Common myeloid progenitor, CD34-positive (primary cell): ENCODE measurements around the gene RAPGEF2. TPM values are rescaled to one million over a fixed set of nuclear protein-coding genes. Genes with fewer than 3 reads are reported as not detected.
"Not testable (repeated sequence)": the region's sequence is repeated elsewhere in the genome, so short reads cannot be mapped to it uniquely, and the experiment has no call there.

Experiments
- CTCF ChIA-PET: fragments of 350-600 bp; sonication (Branson Sonifier 250); formaldehyde crosslinking; loops from one replicate; lab custom pipeline; 2021; ENCODE audit warnings: antibody characterized with exemption; lab: Charles Lee
- POLR2A ChIA-PET: fragments of 350-600 bp; sonication (Branson Sonifier 250); formaldehyde crosslinking; loops from one replicate; lab custom pipeline; 2021; ENCODE audit warnings: antibody characterized with exemption; lab: Charles Lee
- DNase-seq, 3 donors: peaks; one replicate each; pipeline versions ENCODE4 v3.0.0 to v3.0.0-alpha.2; 2013
- H3K27ac ChIP-seq, 2 experiments: 1 replicate in 1 of 2; 2 replicates in 1 of 2; pipeline ENCODE4 v1.7.0; 2013; ENCODE audit warnings: inconsistent platforms in 2 of 2, low read length in 2 of 2, mild to moderate bottlenecking in 2 of 2, low read depth in 1 of 2, moderate library complexity in 1 of 2; ENCODE audit not compliant: severe bottlenecking in 2 of 2, insufficient read depth in 1 of 2, poor library complexity in 1 of 2
- H3K27me3 ChIP-seq, 5 experiments: replicated peaks in 2 of 5; 1 replicate in 3 of 5; 2 replicates in 2 of 5; pipeline versions ENCODE4 v1.6.1 to v1.7.0; 2013; ENCODE audit warnings: low read length in 4 of 5, mild to moderate bottlenecking in 2 of 5, moderate library complexity in 2 of 5, inconsistent platforms in 1 of 5; ENCODE audit not compliant: insufficient read depth in 5 of 5, control insufficient read depth in 4 of 5
- H3K36me3 ChIP-seq, 4 experiments: 1 replicate in 2 of 4; 2 replicates in 2 of 4; pipeline versions ENCODE4 v1.6.1 to v1.7.0; 2013; ENCODE audit warnings: low read length in 3 of 4, control low read depth in 1 of 4, mild to moderate bottlenecking in 1 of 4; ENCODE audit not compliant: control insufficient read depth in 4 of 4, insufficient read depth in 4 of 4
- H3K4me1 ChIP-seq, 4 experiments: 1 replicate in 3 of 4; 2 replicates in 1 of 4; pipeline versions ENCODE4 v1.6.1 to v1.7.1; 2013; ENCODE audit warnings: low read length in 3 of 4, mild to moderate bottlenecking in 3 of 4, control low read depth in 1 of 4, inconsistent platforms in 1 of 4, moderate library complexity in 1 of 4; ENCODE audit not compliant: control insufficient read depth in 4 of 4, insufficient read depth in 4 of 4; ENCODE audit errors: control extremely low read depth in 1 of 4
- H3K4me3 ChIP-seq, 7 experiments: 1 replicate in 4 of 7; 2 replicates in 3 of 7; pipeline versions ENCODE4 v1.5.1 to v1.7.0; 2013; ENCODE audit warnings: mild to moderate bottlenecking in 7 of 7, low read length in 6 of 7, moderate library complexity in 6 of 7, inconsistent platforms in 2 of 7, low read depth in 2 of 7, control low read depth in 1 of 7; ENCODE audit not compliant: insufficient read depth in 4 of 7, control insufficient read depth in 1 of 7; ENCODE audit errors: extremely low read depth in 1 of 7
- H3K9me3 ChIP-seq, 5 experiments: 1 replicate in 4 of 5; 2 replicates in 1 of 5; pipeline versions ENCODE4 v1.6.1 to v1.7.1; 2013; ENCODE audit warnings: low read length in 4 of 5, mild to moderate bottlenecking in 2 of 5, inconsistent platforms in 1 of 5, low read depth in 1 of 5, moderate library complexity in 1 of 5; ENCODE audit not compliant: control insufficient read depth in 4 of 5, insufficient read depth in 2 of 5; ENCODE audit errors: control extremely low read depth in 1 of 5
- WGBS: methylation state at CpG from one replicate; pipeline ENCODE4 v1.1.5; 2013; ENCODE audit not compliant: insufficient coverage; 5-methylcytosine and 5-hydroxymethylcytosine counted together
- polyA plus RNA-seq: library from polyadenylated mRNA; unstranded; fragments of 120-200 nt; gene quantifications from one replicate; pipeline ENCODE4 v1.2.1, GENCODE V29; 2013

Gene RAPGEF2, protein sequence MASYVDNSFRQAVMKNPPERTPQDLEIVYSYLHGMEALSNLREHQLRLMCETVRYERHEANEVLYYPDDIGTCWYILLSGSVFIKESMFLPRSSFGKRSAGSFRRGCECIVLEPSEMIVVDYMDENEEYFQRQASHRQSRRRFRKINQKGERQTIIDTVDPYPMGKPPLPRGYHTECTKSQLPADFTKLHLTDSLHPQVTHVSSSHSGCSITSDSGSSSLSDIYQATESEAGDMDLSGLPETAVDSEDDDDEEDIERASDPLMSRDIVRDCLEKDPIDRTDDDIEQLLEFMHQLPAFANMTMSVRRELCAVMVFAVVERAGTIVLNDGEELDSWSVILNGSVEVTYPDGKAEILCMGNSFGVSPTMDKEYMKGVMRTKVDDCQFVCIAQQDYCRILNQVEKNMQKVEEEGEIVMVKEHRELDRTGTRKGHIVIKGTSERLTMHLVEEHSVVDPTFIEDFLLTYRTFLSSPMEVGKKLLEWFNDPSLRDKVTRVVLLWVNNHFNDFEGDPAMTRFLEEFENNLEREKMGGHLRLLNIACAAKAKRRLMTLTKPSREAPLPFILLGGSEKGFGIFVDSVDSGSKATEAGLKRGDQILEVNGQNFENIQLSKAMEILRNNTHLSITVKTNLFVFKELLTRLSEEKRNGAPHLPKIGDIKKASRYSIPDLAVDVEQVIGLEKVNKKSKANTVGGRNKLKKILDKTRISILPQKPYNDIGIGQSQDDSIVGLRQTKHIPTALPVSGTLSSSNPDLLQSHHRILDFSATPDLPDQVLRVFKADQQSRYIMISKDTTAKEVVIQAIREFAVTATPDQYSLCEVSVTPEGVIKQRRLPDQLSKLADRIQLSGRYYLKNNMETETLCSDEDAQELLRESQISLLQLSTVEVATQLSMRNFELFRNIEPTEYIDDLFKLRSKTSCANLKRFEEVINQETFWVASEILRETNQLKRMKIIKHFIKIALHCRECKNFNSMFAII (N-terminal part only)
- 93.0 TPM for polyA plus RNA-seq

DNA sequence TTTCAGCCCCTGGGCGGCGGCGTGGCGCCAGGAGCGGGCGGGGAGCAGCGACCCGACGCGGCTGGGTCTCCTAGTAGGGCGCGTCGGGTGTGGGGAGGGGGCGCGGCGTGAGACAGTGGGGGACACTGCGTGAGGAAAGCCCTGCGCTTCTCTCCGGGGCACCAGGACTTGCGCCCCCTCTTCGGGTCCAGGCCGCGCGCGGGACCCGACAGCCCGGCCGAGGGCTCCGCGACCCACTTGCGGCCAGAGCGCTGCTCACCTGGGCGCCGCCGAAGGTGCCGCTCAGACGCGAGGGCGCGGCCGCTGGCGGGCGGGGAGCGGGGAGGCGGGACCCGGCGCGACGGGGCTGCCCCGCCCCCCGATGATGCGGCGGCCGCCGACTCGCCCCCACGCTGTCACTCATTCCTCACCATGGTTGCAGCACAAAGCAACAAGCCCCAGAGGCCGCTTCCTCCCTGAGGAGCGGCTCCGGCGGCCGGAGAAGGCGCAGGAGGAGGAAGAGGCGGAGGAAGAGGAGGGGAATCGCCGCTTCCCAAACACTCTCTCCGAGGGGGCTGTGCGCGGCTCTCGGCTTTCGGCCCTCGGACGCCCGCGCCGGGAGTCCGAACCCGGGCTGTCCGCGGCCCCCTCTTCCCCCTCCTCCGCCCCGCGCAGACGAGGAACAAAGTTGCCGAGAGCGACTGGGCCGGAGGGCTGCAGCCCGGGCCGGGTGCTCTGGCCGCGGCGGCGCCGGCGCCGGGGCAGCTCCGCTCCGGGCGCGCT, at the start of gene RAPGEF2:
Gene RAPGEF2, plus strand, starts transcription at position 458 of the 762 bp plus-strand sequence. CDS start 1,084 bp downstream, outside the sequence.
- WGBS = 0% methylated on average over 59 of the region's 100 CpGs
- peak within 1 kb of the TSS; percentile 81 to 98 (median 89) for H3K4me3 ChIP-seq
- POLR2A ChIA-PET = interaction anchor here (0.5 to 0.6 kb wide), 2 partner anchors 48 to 224 kb away, joined by 3 to 4 read pairs; no protein-coding TSS in a partner anchor

DNA sequence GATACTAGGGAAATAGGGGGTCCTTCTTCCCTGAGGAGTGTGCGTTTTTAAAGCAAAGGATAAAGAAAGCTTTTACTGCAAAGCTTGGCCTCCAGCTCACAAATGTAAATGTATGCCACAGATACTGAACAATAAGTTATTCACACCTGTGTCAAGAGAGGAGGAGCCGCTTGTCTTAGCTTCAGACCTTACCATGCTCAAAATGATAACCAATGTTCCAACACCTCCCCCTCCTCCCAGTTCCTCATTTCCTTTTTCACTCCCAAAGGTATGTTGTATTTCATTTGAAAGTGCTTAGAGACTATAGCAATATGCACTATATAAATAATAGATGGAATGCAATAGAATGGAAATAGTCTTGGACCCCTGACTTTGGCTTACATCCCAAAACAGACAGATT, 47.0 kb upstream of the RAPGEF2 start:
- peaks cover 0 to 14% (median 4%) of the 10 kb centered on the region in 4 experiments for H3K4me1 ChIP-seq
- no peaks in the 10 kb centered on the region for H3K27me3 ChIP-seq
- no peaks in the 10 kb centered on the region for H3K9me3 ChIP-seq
- DNase-seq = no peak
- no CpG with 5 or more reads among the region's 2 CpGs for WGBS
- no peak overlapping the region for H3K4me3 ChIP-seq
- ChIA-PET CTCF (interaction anchor here (1.3 kb wide), 1 partner anchor 8 kb away, joined by 3 read pairs; no protein-coding TSS in a partner anchor), POLR2A (no interaction called here)
- H3K36me3 ChIP-seq = no peaks in the 10 kb centered on the region
- no peak overlapping the region for H3K27ac ChIP-seq

More for the DNA sequence above, at the start of gene RAPGEF2:
- Histone ChIP-seq H3K4me1 (peaks cover 17 to 40% (median 28%) of the 10 kb centered on the region in 4 experiments), H3K9me3 (no peaks in the 10 kb centered on the region), H3K27ac (peak within 1 kb of the TSS; percentile 81 to 94), H3K36me3 (peaks cover 0 to 3% (median 0%) of the 10 kb centered on the region in 4 experiments), H3K27me3 (peaks cover 0 to 1% (median 0%) of the 10 kb centered on the region in 5 experiments)
- DNase-seq = peak; percentile 88 to 94 (median 91)
- CTCF ChIA-PET = interaction anchor here (1.3 kb wide), 1 partner anchor 16 kb away, joined by 3 read pairs; no protein-coding TSS in a partner anchor

DNA sequence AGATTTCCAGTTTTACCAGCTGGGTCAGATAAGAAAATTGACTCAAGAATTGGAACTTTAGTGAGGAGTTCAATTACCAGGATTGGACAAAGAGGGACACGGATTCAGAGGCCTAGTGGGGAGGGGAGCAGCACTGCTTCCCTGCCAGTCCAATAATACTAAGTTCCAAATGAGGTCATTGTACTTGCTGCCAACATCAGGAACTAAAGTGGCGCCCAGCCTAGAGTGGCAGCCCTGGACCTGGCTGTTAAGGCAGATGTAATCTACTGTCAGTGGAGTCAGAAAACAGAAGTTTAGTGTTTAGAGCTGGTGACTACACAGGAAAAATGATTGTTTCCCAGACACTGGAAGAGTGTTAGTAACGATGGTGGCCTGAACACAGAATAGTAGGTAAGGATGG, 42.7 kb upstream of the RAPGEF2 start:
- H3K36me3 ChIP-seq = no peaks in the 10 kb centered on the region
- POLR2A ChIA-PET = interaction anchor here (1.0 kb wide), 1 partner anchor 8 kb away, joined by 4 read pairs; no protein-coding TSS in a partner anchor
- H3K4me3 ChIP-seq = no peak overlapping the region
- WGBS = 85% methylated on average over 3 of the region's 3 CpGs
- H3K27ac ChIP-seq = no peak overlapping the region
- CTCF ChIA-PET = interaction anchor here (0.8 to 2.7 kb wide), 4 partner anchors 9 to 33 kb away, joined by 3 to 6 read pairs (median 4); no protein-coding TSS in a partner anchor
- no peaks in the 10 kb centered on the region for H3K27me3 ChIP-seq
- peaks cover 0 to 2% (median 0%) of the 10 kb centered on the region in 4 experiments for H3K4me1 ChIP-seq
- no peak for DNase-seq
- no peaks in the 10 kb centered on the region for H3K9me3 ChIP-seq

DNA sequence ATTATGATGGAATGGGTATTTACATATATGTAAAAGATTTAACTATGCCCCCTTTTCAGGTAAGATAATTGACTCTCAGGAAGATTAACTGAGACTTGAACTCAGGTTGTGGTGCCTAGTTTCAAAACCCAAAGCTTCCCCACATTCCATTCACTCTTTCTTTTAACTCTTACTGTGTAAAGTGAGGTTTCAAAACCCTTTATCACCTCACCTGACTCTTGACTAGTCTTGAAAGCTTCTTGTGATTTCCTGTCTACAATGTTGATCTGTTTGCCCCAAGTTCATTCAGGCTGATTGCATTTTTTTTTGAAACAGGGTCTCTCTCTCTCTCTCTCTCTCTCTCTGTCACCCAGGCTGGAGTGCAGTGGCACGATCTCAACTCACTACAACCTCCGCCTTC, 40.5 kb upstream of the RAPGEF2 start:
- Histone ChIP-seq H3K27ac (no peak overlapping the region), H3K4me3 (no peak overlapping the region), H3K27me3 (no peaks in the 10 kb centered on the region), H3K4me1 (no peaks in the 10 kb centered on the region), H3K9me3 (no peaks in the 10 kb centered on the region), H3K36me3 (no peaks in the 10 kb centered on the region)
- CTCF ChIA-PET = interaction anchor here (1.2 to 2.7 kb wide), 3 partner anchors 11 to 157 kb away, joined by 4 to 6 read pairs (median 5); no protein-coding TSS in a partner anchor
- DNase-seq = no peak
- POLR2A ChIA-PET = no interaction called here
- WGBS = no CpG with 5 or more reads among the region's 2 CpGs

DNA sequence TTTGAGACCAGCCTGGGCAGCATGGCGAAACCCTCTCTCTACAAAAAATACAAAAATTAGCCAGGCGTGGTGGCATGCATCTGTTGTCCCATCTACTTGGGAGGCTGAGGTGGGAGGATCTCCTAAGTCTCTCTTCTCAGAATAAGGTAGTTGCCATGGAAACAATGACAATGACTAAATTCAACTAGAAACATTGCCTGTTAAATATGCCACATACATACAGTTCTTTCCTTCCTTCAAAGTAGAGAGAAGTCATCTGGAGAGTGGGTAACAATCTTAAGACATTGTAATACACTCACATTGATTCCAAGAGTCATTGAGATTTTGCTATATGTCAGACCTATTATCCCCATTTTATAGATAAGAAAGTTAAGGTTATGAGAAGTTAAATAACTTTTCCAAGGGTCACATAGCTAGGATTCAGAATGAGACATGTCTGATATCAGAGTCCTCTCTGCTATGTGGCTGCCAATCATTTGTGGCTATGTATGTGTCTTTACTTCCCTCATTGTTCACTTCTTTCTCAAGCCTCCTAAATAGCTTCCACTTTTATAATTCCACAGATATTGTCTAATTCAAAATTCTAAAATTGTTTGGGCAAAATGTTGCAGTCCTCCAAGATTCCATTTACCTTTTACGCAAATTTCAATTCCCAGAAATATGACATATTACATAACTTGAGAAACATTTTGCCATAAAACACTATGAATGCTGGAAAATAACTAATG, 37.2 kb upstream of the RAPGEF2 start:
- Histone ChIP-seq H3K4me3 (no peak overlapping the region), H3K9me3 (no peaks in the 10 kb centered on the region), H3K27me3 (no peaks in the 10 kb centered on the region), H3K36me3 (no peaks in the 10 kb centered on the region), H3K27ac (no peak overlapping the region), H3K4me1 (no peaks in the 10 kb centered on the region)
- DNase-seq = no peak
- 100% methylated on average over 1 of the region's 3 CpGs for WGBS
- CTCF ChIA-PET = interaction anchor here (1.3 kb wide), 1 partner anchor 25 kb away, joined by 3 read pairs; no protein-coding TSS in a partner anchor
- POLR2A ChIA-PET = no interaction called here

DNA sequence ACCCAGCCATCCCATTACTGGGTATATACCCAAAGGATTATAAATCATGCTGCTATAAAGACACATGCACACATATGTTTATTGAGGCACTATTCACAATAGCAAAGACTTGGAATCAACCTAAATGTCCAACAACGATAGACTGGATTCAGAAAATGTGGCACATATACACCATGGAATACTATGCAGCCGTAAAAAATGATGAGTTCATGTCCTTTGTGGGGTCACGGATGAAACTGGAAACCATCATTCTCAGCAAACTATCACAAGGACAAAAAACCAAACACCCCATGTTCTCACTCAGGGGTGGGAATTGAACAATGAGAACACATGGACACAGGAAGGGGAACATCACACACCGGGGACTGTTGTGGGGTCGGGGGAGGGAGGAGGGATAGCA, 34.7 kb upstream of the RAPGEF2 start:
- H3K4me3 ChIP-seq, H3K9me3 ChIP-seq, H3K4me1 ChIP-seq, POLR2A ChIA-PET, CTCF ChIA-PET, H3K27me3 ChIP-seq, H3K27ac ChIP-seq, DNase-seq, H3K36me3 ChIP-seq: not testable (repeated sequence)
- WGBS = 100% methylated on average over 1 of the region's 5 CpGs
